Left lobe of liver (tissue), 2 donors: ENCODE measurements around the gene PEX26. TPM values are rescaled to one million over a fixed set of nuclear protein-coding genes. Genes with fewer than 3 reads are reported as not detected.
"Not testable (repeated sequence)": the region's sequence is repeated elsewhere in the genome, so short reads cannot be mapped to it uniquely, and the experiment has no call there.

Experiments used
- ATAC-seq: fragments of 200-7000 bp; cut with Tn5 transposase; one replicate; pipeline ENCODE4 v1.9.1; 2020; ENCODE audit warnings: mild to moderate bottlenecking, moderate library complexity
- DNase-seq: peaks from one replicate; pipeline ENCODE4 v3.0.0-alpha.2; 2020; ENCODE audit warnings: low spot score
- total RNA-seq: library from RNA; stranded (reverse); gene quantifications from one replicate; pipeline ENCODE4 v1.2.1, GENCODE V29; 2021
- donor health status: DM: no; HTN: no; CAD: no; lungs with moderate emphysema.
- donor health status: DM: no; HTN: yes; CAD: no.

The PEX26 gene
- total RNA-seq, 1 donor from 2014 or later = 26.2 TPM

GRCh38 chr22:18114976-18115652 lies 37.3 kb downstream of the PEX26 start:
- DNase-seq = no peak
- ATAC-seq = no peak

- DNase-seq (no peak), ATAC-seq (no peak)
These were observed 38.1 kb downstream of the PEX26 start for GRCh38 chr22:18115906-18116371.

GRCh38 chr22:18116634-18117033 lies 38.8 kb downstream of the PEX26 start:
- DNase-seq (no peak), ATAC-seq (no peak)

GRCh38 chr22:18118345-18118915 lies 40.6 kb downstream of the PEX26 start:
- no peak for DNase-seq

GRCh38 chr22:18119409-18120110 lies 41.8 kb downstream of the PEX26 start:
- ATAC-seq = peak; percentile 79

More at GRCh38 chr22:18118345-18118915, 40.6 kb downstream of the PEX26 start:
- no peak for ATAC-seq

GRCh38 chr22:18120857-18121256 lies 43.1 kb downstream of the PEX26 start:
- ATAC-seq = no peak
- no peak for DNase-seq

More at GRCh38 chr22:18119409-18120110, 41.8 kb downstream of the PEX26 start:
- DNase-seq = no peak

GRCh38 chr22:18121506-18121905 lies 43.7 kb downstream of the PEX26 start:
- DNase-seq = no peak
- no peak for ATAC-seq

GRCh38 chr22:18121954-18122554 lies 44.3 kb downstream of the PEX26 start:
- ATAC-seq = no peak

GRCh38 chr22:18123476-18124025 lies 45.8 kb downstream of the PEX26 start:
- ATAC-seq, DNase-seq: not testable (repeated sequence)

More at GRCh38 chr22:18121954-18122554, 44.3 kb downstream of the PEX26 start:
- no peak for DNase-seq

- no peak for DNase-seq
- no peak for ATAC-seq
These were observed 48.8 kb downstream of the PEX26 start for GRCh38 chr22:18126606-18127005.

GRCh38 chr22:18130018-18130417 lies 52.2 kb downstream of the PEX26 start:
- ATAC-seq = no peak
- no peak for DNase-seq

- no peak for DNase-seq
- no peak for ATAC-seq
These were observed 53.1 kb downstream of the PEX26 start for GRCh38 chr22:18130699-18131429.

- ATAC-seq = peak; percentile 95
- no peak for DNase-seq
These were observed 55.7 kb downstream of the PEX26 start for GRCh38 chr22:18133452-18133851.

- DNase-seq = no peak
- no peak for ATAC-seq
These were observed 59.0 kb downstream of the PEX26 start for GRCh38 chr22:18136563-18137320.

GRCh38 chr22:18141004-18141403 lies 63.2 kb downstream of the PEX26 start:
- not testable (repeated sequence) for DNase-seq, ATAC-seq

GRCh38 chr22:18144105-18144504 lies 66.3 kb downstream of the PEX26 start:
- DNase-seq = no peak
- no peak for ATAC-seq

GRCh38 chr22:18145676-18146388 lies 68.0 kb downstream of the PEX26 start:
- DNase-seq = no peak
- no peak for ATAC-seq

- DNase-seq (no peak), ATAC-seq (no peak)
These were observed 68.6 kb downstream of the PEX26 start for GRCh38 chr22:18146389-18146753.

- no peak for ATAC-seq
- DNase-seq = no peak
These were observed 70.0 kb downstream of the PEX26 start for GRCh38 chr22:18147791-18148190.
